Measurements from ENCODE around the gene MTNR1B. TPM values are rescaled to one million over a fixed set of nuclear protein-coding genes. Genes with fewer than 3 reads are reported as not detected.

Gene MTNR1B
- total and polyA plus RNA-seq, 9 donors, result not detected

- no peak for DNase-seq
- no peak overlapping the region for H3K4me3 ChIP-seq
- H3K27me3 ChIP-seq, result no peaks in the 10 kb centered on the region
- no peak overlapping the region for H3K27ac ChIP-seq
- no peaks in the 10 kb centered on the region for H3K4me1 ChIP-seq (ENCODE audit: insufficient read depth)
- H3K9me3 ChIP-seq, result no peaks in the 10 kb centered on the region
- H3K36me3 ChIP-seq, result no peaks in the 10 kb centered on the region
- intact Hi-C loops (cut with DNase I), result loop anchor here in 1 of 4 donors (10.0 kb wide), 1 partner anchor 64 kb away; no protein-coding TSS in a partner anchor
- WGBS, 3 donors, result 30 to 48% (median 37%) methylated on average over 1 of the region's 1 CpG
- TF ChIP-seq POLR2A (IDR thresholded peaks at IDR 0.05) (no peak), CTCF (IDR thresholded peaks at IDR 0.05) (no peak), EP300 (IDR thresholded peaks at IDR 0.05) (no peak)
Observed at GRCh38 chr11:92960886-92961285, 8.6 kb upstream of the MTNR1B start.

- intact Hi-C loops (cut with DNase I), result loop anchor here in 1 of 4 donors (10.0 kb wide), 1 partner anchor 62 kb away; no protein-coding TSS in a partner anchor
- Histone ChIP-seq H3K27ac (no peak overlapping the region), H3K36me3 (no peaks in the 10 kb centered on the region), H3K4me1 (ENCODE audit: insufficient read depth) (no peaks in the 10 kb centered on the region), H3K9me3 (no peaks in the 10 kb centered on the region), H3K4me3 (no peak overlapping the region), H3K27me3 (no peaks in the 10 kb centered on the region)
- DNase-seq, result no peak
- TF ChIP-seq POLR2A (IDR thresholded peaks at IDR 0.05) (no peak), CTCF (IDR thresholded peaks at IDR 0.05) (no peak), EP300 (IDR thresholded peaks at IDR 0.05) (no peak)
- whole genome bisulfite sequencing, 3 donors, result 78% methylated on average over 1 of the region's 1 CpG
Observed at GRCh38 chr11:92962446-92962845, 7.0 kb upstream of the MTNR1B start.

GRCh38 chr11:92964471-92964870, 5.0 kb upstream of the MTNR1B start:
- no peak for TF ChIP-seq POLR2A (IDR thresholded peaks at IDR 0.05)
- TF ChIP-seq EP300 (IDR thresholded peaks at IDR 0.05), result no peak
- no peak for TF ChIP-seq CTCF (IDR thresholded peaks at IDR 0.05)
- Histone ChIP-seq H3K27ac (no peak overlapping the region), H3K27me3 (no peaks in the 10 kb centered on the region), H3K4me3 (no peak overlapping the region), H3K36me3 (no peaks in the 10 kb centered on the region), H3K4me1 (ENCODE audit: insufficient read depth) (no peaks in the 10 kb centered on the region), H3K9me3 (no peaks in the 10 kb centered on the region)
- 68 to 74% (median 73%) methylated on average over 8 of the region's 8 CpGs for WGBS, 3 donors
- intact Hi-C loops (cut with DNase I), result loop anchor here in 1 of 4 donors (10.0 kb wide), 1 partner anchor 60 kb away; no protein-coding TSS in a partner anchor
- no peak for DNase-seq

GRCh38 chr11:92965196-92965595, 4.3 kb upstream of the MTNR1B start:
- intact Hi-C loops (cut with DNase I), result loop anchor here in 1 of 4 donors (10.0 kb wide), 1 partner anchor 60 kb away; no protein-coding TSS in a partner anchor
- no peak for DNase-seq
- 72 to 80% (median 72%) methylated on average over 2 of the region's 2 CpGs for WGBS, 3 donors
- TF ChIP-seq CTCF (IDR thresholded peaks at IDR 0.05), result no peak
- no peak for TF ChIP-seq EP300 (IDR thresholded peaks at IDR 0.05)
- TF ChIP-seq POLR2A (IDR thresholded peaks at IDR 0.05), result no peak
- no peaks in the 10 kb centered on the region for H3K9me3 ChIP-seq
- H3K4me3 ChIP-seq, result no peak overlapping the region
- H3K4me1 ChIP-seq (ENCODE audit: insufficient read depth), result no peaks in the 10 kb centered on the region
- H3K27ac ChIP-seq, result no peak overlapping the region
- H3K36me3 ChIP-seq, result no peaks in the 10 kb centered on the region
- H3K27me3 ChIP-seq, result no peaks in the 10 kb centered on the region

Measured in ovary (tissue), 9 donors.